HL-60 (cell line): ENCODE data around the gene CRYGB.
"Not testable (repeated sequence)": the region's sequence is repeated elsewhere in the genome, so short reads cannot be mapped to it uniquely, and the experiment has no call there.

Experiments
- DNase-seq, 2 experiments: peaks; one replicate each; pipeline ENCODE4 v3.0.0-alpha.2; 2010 to 2020; ENCODE audit warnings: low read depth in 1 of 2, low spot score in 1 of 2
- H3K27ac ChIP-seq: fragments of 250-450 bp; sonication (Bioruptor Pico); replicated peaks from 2 replicates; pipeline ENCODE4 v1.5.1; 2020; ENCODE audit warnings: mild to moderate bottlenecking, moderate library complexity
- H3K27me3 ChIP-seq: fragments of 250-450 bp; sonication (Bioruptor Pico); 2 replicates; pipeline ENCODE4 v1.5.1; 2021; ENCODE audit warnings: mild to moderate bottlenecking, moderate library complexity; ENCODE audit not compliant: insufficient read depth, poor library complexity, severe bottlenecking
- H3K4me3 ChIP-seq: replicated peaks from 2 replicates; pipeline ENCODE4 v1.5.1; 2011; ENCODE audit warnings: mild to moderate bottlenecking, control low read depth, low read length; ENCODE audit not compliant: insufficient read depth
- CTCF ChIP-seq: IDR thresholded peaks from one replicate; pipeline ENCODE4 v1.5.1; 2011; ENCODE audit warnings: low read length, control low read depth, inconsistent platforms; ENCODE audit not compliant: insufficient read depth
- GABPA ChIP-seq: IDR thresholded peaks from 2 replicates; pipeline ENCODE4 v1.6.1; 2012; ENCODE audit warnings: low read depth
- POLR2AphosphoS5 ChIP-seq: IDR thresholded peaks from 2 replicates; pipeline ENCODE4 v1.6.1; 2012; ENCODE audit warnings: low read depth
- REST ChIP-seq: IDR thresholded peaks from 2 replicates; pipeline ENCODE4 v1.6.1; 2012; ENCODE audit warnings: low read depth; ENCODE audit not compliant: insufficient replicate concordance
- SPI1 ChIP-seq: IDR thresholded peaks from 2 replicates; pipeline ENCODE4 v1.6.1; 2012; ENCODE audit warnings: low read depth, mild to moderate bottlenecking, borderline replicate concordance

Gene CRYGB

GRCh38 chr2:208122248-208122647 is 23.7 kb downstream of the CRYGB start:
- H3K27me3 ChIP-seq: no peaks in the 10 kb centered on the region
- TF ChIP-seq GABPA: no peak
- TF ChIP-seq SPI1: no peak
- no peak for TF ChIP-seq CTCF
- no peak for TF ChIP-seq REST
- no peak for TF ChIP-seq POLR2AphosphoS5
- no peak for DNase-seq
- no peak overlapping the region for H3K4me3 ChIP-seq
- no peak overlapping the region for H3K27ac ChIP-seq

- Histone ChIP-seq H3K27me3 (no peaks in the 10 kb centered on the region), H3K27ac (no peak overlapping the region), H3K4me3 (no peak overlapping the region)
- TF ChIP-seq POLR2AphosphoS5 (no peak), REST (no peak), SPI1 (no peak)
- no peak for DNase-seq
Observed at GRCh38 chr2:208118918-208119317, 27.0 kb downstream of the CRYGB start.

DNA sequence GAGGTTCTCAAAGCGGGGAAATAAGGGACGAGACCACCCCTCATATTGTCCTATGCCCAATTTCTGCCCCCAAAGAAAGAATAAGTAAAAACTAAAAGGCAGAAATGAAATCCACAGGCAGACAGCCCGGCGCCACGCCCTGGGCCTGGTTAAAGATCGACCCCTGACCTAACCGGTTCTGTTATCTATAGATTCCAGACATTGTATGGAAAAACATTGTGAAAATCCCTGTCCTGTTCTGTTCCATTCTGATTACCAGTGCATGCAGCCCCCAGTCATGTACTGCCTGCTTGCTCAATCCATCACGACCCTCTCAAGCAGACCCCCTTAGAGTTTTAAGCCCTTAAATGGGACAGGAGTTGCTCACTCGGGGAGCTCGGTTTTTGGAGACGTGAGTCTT is 28.6 kb downstream of the CRYGB start:
- H3K27ac ChIP-seq, H3K27me3 ChIP-seq, H3K4me3 ChIP-seq, DNase-seq: not testable (repeated sequence)

- DNase-seq: no peak
- no peaks in the 10 kb centered on the region for H3K27me3 ChIP-seq
- H3K4me3 ChIP-seq: no peak overlapping the region
- TF ChIP-seq POLR2AphosphoS5: no peak
- no peak for TF ChIP-seq REST
- TF ChIP-seq GABPA: no peak
- no peak for TF ChIP-seq CTCF
- no peak for TF ChIP-seq SPI1
- no peak overlapping the region for H3K27ac ChIP-seq
Observed at GRCh38 chr2:208112969-208113368, 33.0 kb downstream of the CRYGB start.

DNA sequence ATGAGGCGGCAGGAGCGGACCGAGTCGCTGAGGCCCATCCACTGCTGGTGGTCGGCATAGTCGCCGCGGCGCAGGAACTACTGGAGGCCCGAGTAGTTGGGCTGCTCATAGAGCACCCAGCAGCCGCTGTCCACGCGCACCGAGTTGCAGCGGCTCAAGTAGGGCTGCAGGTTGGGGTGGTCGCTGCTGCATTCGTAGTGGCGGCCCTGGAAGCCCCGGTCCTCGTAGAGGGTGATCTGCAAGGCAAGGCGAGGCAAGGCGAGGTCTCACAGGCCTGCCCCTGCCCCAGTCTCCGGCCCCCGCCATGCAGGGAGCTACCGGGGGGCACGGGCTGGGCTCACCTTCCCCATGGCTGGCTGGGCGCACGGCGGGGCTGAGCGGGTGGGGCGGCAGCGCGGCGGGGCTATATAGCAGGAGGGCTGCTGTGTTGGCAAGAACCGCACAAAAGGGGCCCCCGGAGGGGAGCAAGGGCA is 33.6 kb downstream of the CRYGB start:
- not testable (repeated sequence) for H3K4me3 ChIP-seq, H3K27me3 ChIP-seq, DNase-seq, H3K27ac ChIP-seq
